Uterus (tissue), 4 donors: Measurements from ENCODE around the gene TMEM266. TPM values are rescaled to one million over a fixed set of nuclear protein-coding genes. Genes with fewer than 3 reads are reported as not detected.

Experiments used
- DNase-seq, 2 donors: peaks; one replicate each; pipeline ENCODE4 v3.0.0-alpha.2; 2019 to 2020
- H3K27ac ChIP-seq, 2 donors: fragments of 200-600 bp; sonication (generic); 1 replicate in 1 of 2; 2 replicates in 1 of 2; pipeline ENCODE4 v1.5.1; 2016 to 2018
- H3K27me3 ChIP-seq, 2 donors: fragments of 200-600 bp; sonication (generic); one replicate each; pipeline ENCODE4 v1.5.1; 2018 to 2019; ENCODE audit warnings: control low read depth in 1 of 2
- H3K36me3 ChIP-seq, 2 donors: fragments of 200-600 bp; sonication (generic); one replicate each; pipeline ENCODE4 v1.5.1; 2019; ENCODE audit warnings: control low read depth in 1 of 2
- H3K4me1 ChIP-seq, 2 donors: fragments of 200-600 bp; sonication (generic); one replicate each; pipeline ENCODE4 v1.5.1; 2018 to 2019; ENCODE audit warnings: control low read depth in 1 of 2
- H3K4me3 ChIP-seq, 2 donors: fragments of 200-600 bp; sonication (generic); 1 replicate in 1 of 2; 2 replicates in 1 of 2; pipeline ENCODE4 v1.5.1; 2018 to 2019; ENCODE audit warnings: mild to moderate bottlenecking in 1 of 2
- H3K9me3 ChIP-seq, 2 donors: fragments of 200-600 bp; sonication (generic); one replicate each; pipeline ENCODE4 v1.5.1; 2019; ENCODE audit warnings: control low read depth in 1 of 2
- CTCF ChIP-seq, 4 experiments: fragments of 200-600 bp in 2 of 4; fragments of 450-650 bp in 2 of 4; sonication (generic) in 2 of 4; IDR thresholded peaks; one replicate each; pipeline ENCODE4 v1.5.1; 2016 to 2019; ENCODE audit warnings: antibody characterized with exemption in 4 of 4, mild to moderate bottlenecking in 2 of 4, moderate library complexity in 1 of 4
- POLR2A ChIP-seq, 2 donors: fragments of 450-650 bp; IDR thresholded peaks; one replicate each; pipeline ENCODE4 v1.6.1; 2016; ENCODE audit warnings: antibody characterized with exemption in 2 of 2, mild to moderate bottlenecking in 1 of 2, moderate library complexity in 1 of 2
- intact Hi-C: fragments of 100-400 bp; cut with DNase I; formaldehyde crosslinking; loops from one replicate; pipeline ENCODE4 v1.15.1; 2023; ENCODE audit warnings: low total_unique reads
- total RNA-seq, 4 donors: library from RNA; depleted of rRNA in 3 of 4; stranded (reverse); fragments of >200 nt in 3 of 4; gene quantifications; one replicate each; pipeline versions ENCODE4 v1.1.0 to v1.2.4, GENCODE V29; 2014 to 2023
- donor health status: DM: yes; HTN: yes; CAD: no.

TMEM266 gene
- total RNA-seq, 4 donors from 2014 or later = 0.35 TPM; not detected in 3

- Histone ChIP-seq H3K9me3 (no peaks in the 10 kb centered on the region), H3K27me3 (no peaks in the 10 kb centered on the region), H3K4me1 (peaks cover 0 to 8% of the 10 kb centered on the region in 2 donors), H3K4me3 (no peak overlapping the region), H3K27ac (no peak overlapping the region), H3K36me3 (no peaks in the 10 kb centered on the region)
- DNase-seq = no peak
- intact Hi-C loops = no loop called here
- TF ChIP-seq CTCF (IDR thresholded peaks at IDR 0.05) = no peak
- TF ChIP-seq POLR2A (IDR thresholded peaks at IDR 0.05) = no peak
Observed at GRCh38 chr15:76178296-76179000, 118.7 kb downstream of the TMEM266 start.

- Histone ChIP-seq H3K9me3 (no peaks in the 10 kb centered on the region), H3K36me3 (no peaks in the 10 kb centered on the region), H3K27me3 (no peaks in the 10 kb centered on the region), H3K4me1 (peaks cover 0 to 8% of the 10 kb centered on the region in 2 donors), H3K4me3 (no peak overlapping the region), H3K27ac (no peak overlapping the region)
- no peak for DNase-seq
- no peak for TF ChIP-seq CTCF (IDR thresholded peaks at IDR 0.05)
- no peak for TF ChIP-seq POLR2A (IDR thresholded peaks at IDR 0.05)
- intact Hi-C loops = no loop called here
Observed at GRCh38 chr15:76179023-76179422, 119.2 kb downstream of the TMEM266 start.

- no peaks in the 10 kb centered on the region for H3K36me3 ChIP-seq
- intact Hi-C loops = no loop called here
Observed at GRCh38 chr15:76180321-76180720, 120.5 kb downstream of the TMEM266 start.

GRCh38 chr15:76181705-76182107 lies 121.9 kb downstream of the TMEM266 start:
- Histone ChIP-seq H3K27ac (no peak overlapping the region), H3K9me3 (no peaks in the 10 kb centered on the region), H3K4me1 (peaks cover 0 to 8% of the 10 kb centered on the region in 2 donors), H3K27me3 (no peaks in the 10 kb centered on the region), H3K36me3 (no peaks in the 10 kb centered on the region), H3K4me3 (no peak overlapping the region)
- no peak for DNase-seq
- TF ChIP-seq POLR2A (IDR thresholded peaks at IDR 0.05) (no peak), CTCF (IDR thresholded peaks at IDR 0.05) (no peak)
- intact Hi-C loops = no loop called here

More at GRCh38 chr15:76180321-76180720, 120.5 kb downstream of the TMEM266 start:
- TF ChIP-seq POLR2A (IDR thresholded peaks at IDR 0.05) (no peak), CTCF (IDR thresholded peaks at IDR 0.05) (no peak)
- no peaks in the 10 kb centered on the region for H3K27me3 ChIP-seq
- peaks cover 0 to 8% of the 10 kb centered on the region in 2 donors for H3K4me1 ChIP-seq
- no peak overlapping the region for H3K4me3 ChIP-seq
- no peaks in the 10 kb centered on the region for H3K9me3 ChIP-seq
- no peak overlapping the region for H3K27ac ChIP-seq
- DNase-seq = no peak

GRCh38 chr15:76183930-76184649 lies 124.3 kb downstream of the TMEM266 start:
- Histone ChIP-seq H3K27ac (no peak overlapping the region), H3K4me1 (no peaks in the 10 kb centered on the region), H3K4me3 (no peak overlapping the region), H3K36me3 (no peaks in the 10 kb centered on the region), H3K27me3 (no peaks in the 10 kb centered on the region), H3K9me3 (no peaks in the 10 kb centered on the region)
- DNase-seq = no peak
- TF ChIP-seq CTCF (IDR thresholded peaks at IDR 0.05) (no peak), POLR2A (IDR thresholded peaks at IDR 0.05) (no peak)
- intact Hi-C loops = no loop called here
